NOMO-1 (cell line): Measurements from ENCODE around the gene NUBP1.
"Not testable (repeated sequence)": the region's sequence is repeated elsewhere in the genome, so short reads cannot be mapped to it uniquely, and the experiment has no call there.

Source experiments
- DNase-seq, 2 experiments: peaks; one replicate each; lab custom pipeline; 2025; ENCODE audit not compliant: unreplicated experiment in 2 of 2; lab: John Stamatoyannopoulos, UW

Gene NUBP1

DNA sequence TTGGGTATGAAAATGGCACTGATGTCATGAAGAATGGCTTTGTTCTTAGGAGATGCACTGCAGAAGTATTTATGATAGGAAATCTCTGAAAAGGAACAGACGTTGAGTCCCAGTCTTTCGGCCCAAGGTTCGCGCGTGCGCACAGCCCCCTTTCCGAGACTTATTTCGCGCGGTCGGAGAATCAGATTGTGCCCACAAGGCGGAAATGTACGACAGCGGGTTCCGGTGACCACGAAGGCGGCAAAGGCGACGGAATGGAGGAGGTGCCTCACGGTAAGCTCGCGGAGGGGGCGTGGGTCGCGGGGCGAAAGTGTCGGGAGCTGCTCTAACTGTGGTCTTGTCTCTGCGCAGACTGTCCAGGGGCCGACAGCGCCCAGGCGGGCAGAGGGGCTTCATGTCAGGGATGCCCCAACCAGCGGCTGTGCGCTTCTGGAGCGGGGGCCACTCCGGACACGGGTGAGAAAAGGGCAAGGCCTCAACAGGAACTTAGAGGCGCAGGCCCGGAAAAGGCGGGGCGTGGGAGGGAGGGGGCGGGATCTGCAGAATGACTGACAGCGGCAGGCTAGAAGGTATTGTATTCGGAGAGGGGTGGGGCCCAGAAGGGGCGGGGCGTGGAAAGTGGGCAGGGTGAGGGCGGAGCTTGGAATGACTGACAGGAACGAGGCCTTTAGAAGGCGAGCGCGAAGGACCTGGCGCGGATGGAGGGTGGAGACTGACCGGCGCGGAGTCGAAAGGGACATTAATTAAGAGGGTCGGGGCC lies at the start of gene NUBP1:
Gene NUBP1, plus strand, starts transcription at position 233 of the 760 bp plus-strand sequence. Its CDS starts 22 bp downstream, at position 255.
- peak; percentile 92 to 93 for DNase-seq

DNA sequence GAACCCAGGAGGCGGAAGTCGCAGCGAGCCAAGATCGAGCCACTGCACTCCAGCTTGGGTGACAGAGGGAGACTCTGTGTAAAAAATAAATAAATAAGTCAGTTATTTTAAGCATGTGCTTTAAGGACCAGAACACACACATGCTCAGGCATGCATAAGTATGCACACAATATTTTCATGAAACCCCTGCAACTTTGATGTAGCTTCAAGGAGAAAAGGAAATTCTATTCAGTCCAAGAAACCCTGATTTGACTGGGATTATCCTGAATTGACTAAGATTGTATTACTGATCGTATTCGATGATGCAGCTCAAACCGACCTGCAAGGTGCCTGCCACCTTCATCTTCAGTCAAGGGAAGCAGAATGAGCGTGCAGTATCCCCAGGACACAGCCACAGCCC lies 49.8 kb upstream of the NUBP1 start:
- DNase-seq: no peak

DNA sequence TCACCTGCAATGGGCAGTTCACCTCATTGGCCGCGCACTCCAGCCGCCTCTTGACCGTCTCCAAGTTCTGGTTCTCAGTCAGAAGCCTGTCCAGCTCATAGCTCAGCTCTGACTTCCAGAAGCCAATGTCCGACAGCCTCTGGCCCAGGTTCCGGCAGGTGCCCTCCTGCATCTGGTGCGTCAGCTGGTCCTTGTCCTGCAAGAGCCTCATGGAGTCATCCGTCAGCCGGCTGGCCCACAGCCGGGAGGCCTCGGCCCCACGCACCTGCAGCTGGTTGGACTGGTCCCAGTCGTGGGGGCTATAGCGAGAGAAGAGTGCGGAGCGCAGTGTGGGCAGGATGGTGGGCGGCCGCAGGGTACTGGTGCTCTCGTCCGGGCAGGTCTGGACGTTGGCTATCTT lies 49.3 kb upstream of the NUBP1 start:
- no peak for DNase-seq

DNA sequence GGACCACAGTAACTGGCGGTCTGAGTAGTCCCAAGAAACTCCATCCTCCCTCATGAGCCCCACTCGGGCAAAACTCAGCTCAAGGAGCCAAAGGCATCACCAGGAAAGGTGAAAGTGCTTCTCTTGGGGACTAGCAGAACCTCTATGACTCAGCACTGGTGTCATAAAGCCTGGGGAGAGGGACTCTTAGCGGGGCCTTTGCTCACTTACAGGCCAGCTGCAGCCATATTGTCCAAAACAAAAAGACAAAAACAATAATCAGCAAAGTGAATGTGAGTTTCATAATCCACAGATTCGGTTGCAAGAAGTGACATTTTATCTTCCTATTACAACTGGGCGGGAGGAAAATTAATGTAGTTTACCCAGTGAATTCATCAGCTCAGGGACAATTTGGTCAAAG lies 48.8 kb upstream of the NUBP1 start, which contains the start of gene TEKT5:
Gene TEKT5, minus strand, starts transcription at position 101 of the 400 bp plus-strand sequence. Its CDS starts 57 bp downstream, at position 44.
- DNase-seq: no peak

DNA sequence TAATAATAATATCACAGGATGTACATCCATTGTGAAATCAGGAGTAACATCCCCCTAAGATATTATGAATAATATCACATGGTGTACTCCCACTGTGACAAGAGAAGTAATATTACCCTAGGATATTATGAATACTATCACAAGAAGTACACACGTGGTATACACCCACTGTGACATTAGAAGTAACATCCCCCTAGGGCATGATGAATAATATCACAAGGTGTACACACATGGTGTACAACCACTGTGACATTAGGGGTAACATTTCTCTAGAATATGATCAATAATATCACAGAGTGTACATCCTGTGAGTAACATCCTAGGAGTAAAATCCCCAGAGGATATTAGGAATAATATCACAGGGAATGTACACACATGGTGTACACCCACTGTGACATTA lies 43.9 kb upstream of the NUBP1 start:
- DNase-seq: no peak

DNA sequence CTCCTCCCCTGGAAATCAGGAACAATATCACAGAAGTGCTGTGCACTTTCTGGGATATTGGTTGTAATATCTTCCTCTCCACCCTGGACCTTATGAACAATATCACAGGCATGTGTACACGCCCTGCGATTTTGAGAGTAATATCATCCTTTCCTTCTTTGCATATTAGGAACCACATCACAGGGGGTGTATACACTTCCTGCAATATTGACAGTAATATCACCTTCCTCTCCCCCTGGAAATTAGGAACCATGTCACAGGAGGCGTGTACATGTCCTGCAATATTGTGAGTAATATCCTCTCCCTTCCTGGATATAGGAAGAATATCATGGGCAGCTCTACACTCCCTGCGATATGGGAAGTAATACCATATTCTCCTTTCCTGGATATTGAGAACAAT lies 34.7 kb upstream of the NUBP1 start:
- no peak for DNase-seq

DNA sequence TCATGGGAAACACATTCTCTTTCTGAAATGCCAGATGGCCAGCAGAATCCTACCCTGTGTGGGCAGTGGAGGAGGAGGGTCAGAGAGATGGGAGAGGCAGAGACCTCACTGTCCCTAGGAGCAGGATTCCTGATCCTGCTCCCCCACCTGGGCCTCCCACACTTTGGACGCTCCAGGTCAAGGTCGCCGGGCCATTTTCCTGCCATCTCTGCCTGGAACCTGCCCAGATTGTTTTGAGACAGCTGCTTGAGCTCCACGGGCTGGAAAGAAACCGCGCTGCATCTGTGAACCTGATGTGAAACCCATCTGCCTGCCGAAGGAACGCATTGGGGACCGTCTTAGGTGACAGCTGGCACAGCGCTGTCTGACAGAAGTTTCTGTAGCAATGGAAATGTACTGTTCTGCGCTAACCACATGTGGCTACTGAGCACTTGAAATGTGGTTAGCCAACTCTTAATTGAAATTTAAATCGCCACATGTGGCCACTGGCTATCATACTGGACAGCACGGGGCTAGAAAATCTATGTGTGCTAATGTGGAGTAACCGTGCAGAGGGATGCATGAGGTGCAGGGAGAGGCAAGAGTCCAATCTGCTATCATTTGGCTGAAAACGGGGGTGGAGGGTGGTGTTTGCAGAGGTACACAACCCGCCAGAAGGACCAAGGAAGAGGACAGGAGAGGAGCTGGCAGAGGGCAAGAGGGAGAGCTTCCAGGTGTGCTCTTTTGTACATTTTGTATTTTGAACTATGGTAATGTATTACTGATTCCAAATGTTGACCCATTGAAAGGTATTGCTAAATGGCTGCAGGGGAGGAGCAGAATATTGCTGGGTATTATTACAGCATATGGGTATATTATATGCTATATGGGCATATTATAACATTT lies 15.4 kb upstream of the NUBP1 start:
- DNase-seq: no peak

DNA sequence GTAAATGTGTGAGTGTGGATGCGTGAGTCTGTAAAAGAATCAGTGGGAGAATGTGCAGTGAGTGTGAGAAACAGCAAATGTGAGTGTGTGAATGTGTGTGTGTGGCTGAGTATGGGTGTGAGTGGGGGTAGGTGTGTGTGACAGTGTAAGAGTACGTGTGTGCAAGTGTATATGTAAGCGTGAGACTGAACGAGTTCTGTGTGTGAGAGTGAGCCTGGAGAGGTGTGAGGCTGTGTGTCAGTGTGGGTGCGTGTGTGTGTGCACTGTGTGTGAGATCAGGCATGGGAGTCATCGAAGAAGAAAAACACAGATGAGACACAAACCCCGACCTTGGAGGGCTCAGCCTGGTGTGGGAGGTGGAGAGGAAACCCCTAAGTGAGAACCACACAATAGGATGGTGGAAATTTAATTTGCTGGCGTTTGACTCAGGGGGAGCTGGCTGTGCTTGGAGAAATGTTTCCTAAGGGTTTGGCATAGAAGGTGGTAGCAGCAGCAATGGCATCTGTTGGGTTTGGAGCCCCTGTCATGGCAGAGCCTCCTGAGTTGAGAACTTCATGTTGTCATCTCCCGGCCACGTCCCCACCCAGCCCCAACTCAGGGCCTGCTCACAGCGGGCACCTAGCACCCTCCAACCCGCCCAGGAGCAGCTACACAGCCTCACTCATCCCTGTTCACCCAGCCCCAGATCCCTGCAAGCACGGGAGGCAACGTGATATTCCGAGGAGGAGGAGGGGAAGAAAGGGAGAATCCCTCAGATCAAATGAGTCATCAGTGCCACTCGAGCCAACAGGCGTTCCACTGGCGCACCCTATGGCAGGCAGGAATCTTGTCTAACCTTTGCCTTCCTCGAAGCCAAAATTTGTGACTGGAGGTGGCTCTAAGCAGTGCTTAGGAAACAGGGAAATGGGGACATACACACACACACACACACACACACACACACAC lies 14.3 kb upstream of the NUBP1 start:
- DNase-seq: no peak

DNA sequence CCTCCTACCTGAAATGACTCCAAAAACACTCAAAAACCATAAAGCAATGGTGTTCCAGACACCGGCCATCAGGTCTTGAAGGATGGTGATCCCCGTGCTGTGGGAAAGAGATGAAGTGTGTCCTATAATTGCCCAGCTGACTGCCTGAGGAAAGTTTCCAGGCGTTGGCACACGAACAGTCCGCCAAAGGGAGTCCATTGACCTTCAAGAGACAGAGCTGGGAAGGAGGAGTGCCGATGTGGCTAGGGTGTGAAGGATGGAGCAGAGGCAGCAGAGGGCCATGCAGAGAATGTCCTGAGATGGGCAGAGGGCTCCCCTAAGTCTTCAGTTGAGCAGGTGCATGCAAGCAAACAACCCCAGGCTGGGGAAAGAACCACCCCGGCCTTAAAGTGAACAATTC lies 11.9 kb upstream of the NUBP1 start:
- no peak for DNase-seq

DNA sequence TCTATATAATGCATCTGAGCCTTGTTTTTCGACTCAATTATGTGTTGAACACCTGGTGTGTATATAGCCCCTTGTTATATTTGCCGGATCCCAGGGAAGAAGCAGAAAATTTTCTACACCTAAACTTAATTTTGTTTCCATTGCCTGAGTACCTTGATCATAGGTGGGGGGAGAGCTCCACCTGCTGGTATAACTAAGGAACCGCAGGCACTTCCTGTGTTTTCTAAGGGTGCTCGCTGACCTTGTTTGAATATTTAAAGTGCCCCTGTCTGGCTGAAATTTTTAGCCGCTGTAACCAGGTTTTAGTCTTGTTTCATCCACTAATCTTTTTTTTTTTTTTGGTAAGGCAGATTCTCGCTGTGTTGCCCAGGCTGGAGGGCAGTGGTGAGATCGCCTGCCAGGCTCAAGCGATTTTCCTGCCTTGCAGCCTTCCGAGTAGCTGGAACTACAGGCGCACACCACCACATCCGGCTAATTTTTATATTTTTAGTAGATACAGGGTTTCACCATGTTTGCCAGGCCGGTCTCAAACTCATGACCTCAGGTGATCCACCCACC lies 6.5 kb upstream of the NUBP1 start:
- peak; percentile 62 to 75 for DNase-seq

DNA sequence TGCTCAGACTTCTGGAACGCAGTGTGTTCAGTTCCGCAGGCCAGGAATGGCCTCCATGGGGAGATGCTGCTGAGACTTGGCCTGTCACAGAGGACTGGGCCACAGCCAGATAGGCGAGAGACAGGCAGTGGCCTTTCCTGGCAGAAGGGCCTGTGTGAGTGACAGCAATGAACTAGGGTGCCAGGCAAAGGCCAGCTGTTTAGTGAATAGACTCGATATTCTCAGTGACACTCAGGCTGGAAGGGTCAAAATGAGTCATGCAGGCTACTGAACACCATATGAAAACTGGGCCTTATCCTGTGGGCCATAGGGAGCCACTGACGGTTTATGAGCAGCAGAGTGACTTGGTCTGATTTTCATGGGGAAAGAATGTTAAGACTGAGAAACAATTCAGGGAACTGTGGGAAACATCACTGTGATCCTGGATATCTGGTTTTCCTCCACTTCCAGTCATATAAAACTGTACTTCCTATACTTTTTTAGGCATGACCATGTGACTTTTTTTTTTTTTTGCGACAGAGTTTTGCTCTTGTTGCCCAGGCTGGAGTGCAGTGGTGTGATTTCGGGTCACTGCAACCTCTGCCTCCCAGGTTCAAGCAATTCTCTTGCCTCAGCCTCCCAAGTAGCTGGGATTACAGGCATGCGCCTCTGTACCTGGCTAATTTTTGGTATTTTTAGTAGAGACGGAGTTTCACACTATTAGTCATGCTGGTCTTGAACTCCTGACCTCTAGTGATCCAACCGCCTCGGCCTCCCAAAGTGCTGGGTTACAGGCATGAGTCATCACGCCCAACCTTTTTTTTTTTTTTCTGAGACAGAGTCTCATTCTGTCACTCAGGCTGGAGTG lies 5.2 kb upstream of the NUBP1 start:
- peak; percentile 15 to 70 for DNase-seq

DNA sequence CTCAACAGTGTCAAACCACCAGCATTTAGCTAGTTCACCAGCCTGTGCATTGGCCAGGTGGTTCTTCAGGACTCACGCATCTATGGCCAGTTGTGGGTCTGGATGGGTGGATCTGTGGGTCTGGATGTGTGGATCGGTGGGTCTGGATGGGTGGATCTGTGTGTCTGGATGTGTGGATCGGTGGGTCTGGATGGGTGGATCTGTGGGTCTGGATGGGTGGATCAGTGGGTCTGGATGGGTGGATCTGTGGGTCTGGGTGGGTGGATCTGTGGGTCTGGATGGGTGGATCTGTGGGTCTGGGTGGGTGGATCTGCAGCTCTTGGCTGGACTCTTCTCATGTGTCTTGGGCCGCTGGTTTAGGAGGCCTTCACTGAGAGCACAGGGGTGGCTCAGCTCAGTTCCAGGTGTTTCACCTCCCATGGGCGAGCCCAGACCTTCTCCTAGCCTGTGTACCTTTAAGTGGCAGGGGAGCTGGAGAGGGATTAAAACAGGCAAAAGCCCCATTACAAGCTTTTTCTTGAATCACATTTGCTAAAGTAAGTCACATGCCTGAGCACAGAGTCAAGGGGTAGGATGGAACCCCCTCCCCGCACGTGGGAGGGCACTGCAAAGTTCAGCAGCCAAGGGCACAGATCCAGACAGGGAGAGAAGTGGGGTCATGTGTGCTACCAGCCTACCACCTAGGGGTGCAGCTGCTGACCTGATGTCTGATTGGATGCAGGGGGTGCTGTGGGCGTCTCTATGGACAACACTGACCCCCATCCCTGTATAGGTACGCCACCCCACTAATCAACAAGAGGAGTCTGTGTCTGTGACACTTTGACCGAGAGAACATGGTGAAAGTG lies 3.4 kb upstream of the NUBP1 start:
- DNase-seq: no peak

DNA sequence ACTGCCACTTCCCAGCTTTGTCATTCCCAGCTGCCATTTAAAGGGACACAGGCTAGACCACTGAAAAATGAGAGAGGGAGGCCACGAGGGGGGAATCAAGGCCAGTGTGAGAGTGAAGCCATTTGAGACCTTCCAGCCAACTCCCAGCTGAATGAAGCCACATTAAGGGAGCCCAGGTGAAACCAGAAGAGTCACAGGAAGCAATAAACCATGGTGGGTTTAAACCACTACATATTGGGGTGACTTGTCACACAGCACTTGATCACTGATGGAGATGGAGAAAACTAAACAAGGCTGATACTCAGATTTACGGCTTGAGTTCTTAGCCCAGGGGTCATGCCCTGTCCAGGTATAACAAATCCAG lies 2.8 kb upstream of the NUBP1 start:
- no peak for DNase-seq

DNA sequence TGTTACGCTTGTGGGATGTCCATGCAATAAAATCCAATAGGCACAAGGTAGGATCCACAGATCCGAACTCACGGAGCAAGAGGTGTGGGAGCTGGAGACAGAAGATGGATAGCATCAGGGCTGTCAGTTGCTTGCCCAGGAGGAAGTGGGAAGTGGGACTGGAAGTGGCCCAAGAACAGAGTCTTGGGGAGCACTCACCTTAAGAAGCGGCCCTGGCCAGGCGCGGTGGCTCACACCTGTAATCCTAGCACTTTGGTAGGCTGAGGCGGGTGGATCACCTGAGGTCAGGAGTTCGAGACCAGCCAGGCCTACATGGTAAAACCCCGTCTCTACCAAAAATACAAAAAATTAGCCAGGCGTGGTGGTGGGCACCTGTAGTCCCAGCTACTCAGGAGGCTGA lies 2.4 kb upstream of the NUBP1 start:
- DNase-seq: not testable (repeated sequence)

DNA sequence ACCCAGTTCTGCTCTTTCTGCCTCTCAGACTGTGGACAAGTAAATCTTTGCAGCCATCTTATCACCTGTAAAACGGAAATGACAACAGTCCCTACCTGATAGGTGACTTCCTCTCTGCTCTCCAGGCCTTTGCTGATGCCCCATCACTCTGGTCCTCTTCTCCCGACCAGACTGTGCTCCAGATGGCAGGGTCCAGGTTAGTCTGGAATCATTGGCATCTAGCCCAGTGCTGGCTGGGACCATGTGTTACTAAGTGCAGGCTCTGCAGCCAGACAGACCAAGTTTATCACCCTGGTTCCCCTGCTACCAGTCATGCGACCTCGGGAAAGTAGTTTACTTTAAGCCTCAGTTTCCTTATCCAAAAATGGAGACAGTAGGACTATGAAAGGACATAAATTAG lies 1.8 kb upstream of the NUBP1 start:
- no peak for DNase-seq

DNA sequence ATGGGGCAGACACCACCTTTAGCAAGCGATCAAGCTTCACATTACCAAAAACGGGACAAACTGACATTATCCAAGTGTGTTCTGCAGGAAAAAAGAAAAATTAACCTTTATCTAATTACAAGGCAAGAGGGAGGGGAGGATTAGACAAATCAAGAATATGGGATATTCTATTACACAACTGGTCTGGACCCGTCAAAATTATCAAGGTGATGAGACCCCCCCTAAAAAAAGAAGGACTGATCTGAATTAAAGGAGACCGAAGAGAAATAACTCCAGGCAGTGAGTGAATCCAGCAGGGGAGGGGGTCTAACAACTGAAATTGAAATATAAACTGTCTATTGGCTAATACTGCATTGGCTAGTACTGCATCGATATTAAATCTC lies 424 bp upstream of the NUBP1 start:
- DNase-seq: no peak

DNA sequence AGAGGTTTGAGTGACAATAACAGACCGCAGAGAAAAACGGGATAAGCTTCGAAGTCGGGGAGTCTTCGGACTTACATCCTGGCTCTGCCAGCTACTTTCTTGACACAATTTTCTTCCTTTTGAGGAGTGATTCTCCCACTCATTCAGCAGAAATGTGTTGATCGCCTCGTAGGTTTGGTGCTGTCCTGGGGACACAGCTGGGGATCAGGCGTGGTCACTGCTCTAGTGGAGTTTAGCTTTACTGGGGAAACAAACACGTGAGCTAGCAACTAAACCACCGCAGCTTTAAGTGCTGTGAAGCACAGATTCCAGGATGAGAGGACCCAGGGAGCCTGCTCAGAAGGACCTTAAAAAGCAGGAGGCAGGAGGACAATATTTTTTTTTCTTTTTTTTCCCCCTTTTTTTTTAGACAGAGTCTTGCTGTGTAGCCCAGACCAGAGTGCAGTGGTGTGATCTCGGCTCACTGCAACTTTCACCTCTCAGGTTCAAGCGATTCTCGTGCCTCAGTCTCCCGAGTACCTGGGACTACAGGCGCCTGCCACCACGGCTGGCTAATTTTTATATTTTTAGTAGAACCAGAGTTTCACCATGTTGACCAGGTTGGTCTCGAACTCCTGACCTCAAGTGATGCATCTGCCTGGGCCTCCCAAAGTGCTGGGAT lies 858 bp downstream of the NUBP1 start:
- DNase-seq: no peak

DNA sequence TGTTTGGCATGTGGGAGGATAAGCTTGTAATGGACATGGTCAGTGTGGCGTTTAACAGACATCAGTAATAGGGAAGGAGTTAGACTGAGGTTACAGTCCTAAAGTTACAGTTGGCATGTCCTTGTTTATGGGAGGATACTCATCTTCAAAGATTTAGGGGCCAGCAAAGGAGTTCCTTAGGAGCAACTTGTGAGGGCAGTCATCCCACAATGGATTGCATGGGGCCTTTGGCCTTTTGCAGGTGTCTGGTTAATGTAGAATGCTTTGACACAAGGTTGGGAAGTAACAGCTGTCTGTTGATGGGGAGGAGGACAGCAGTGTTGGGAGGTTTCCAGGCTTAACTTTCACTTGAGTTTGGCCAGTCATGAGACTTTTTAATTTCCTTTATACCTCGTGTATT lies 2.2 kb downstream of the NUBP1 start:
- DNase-seq: no peak
